ENCODE results near the gene CGNL1. TPM values are rescaled to one million over a fixed set of nuclear protein-coding genes. Genes with fewer than 3 reads are reported as not detected.

The CGNL1 gene
- total RNA-seq, 1 donor from 2014 or later = 0.11 TPM

DNA sequence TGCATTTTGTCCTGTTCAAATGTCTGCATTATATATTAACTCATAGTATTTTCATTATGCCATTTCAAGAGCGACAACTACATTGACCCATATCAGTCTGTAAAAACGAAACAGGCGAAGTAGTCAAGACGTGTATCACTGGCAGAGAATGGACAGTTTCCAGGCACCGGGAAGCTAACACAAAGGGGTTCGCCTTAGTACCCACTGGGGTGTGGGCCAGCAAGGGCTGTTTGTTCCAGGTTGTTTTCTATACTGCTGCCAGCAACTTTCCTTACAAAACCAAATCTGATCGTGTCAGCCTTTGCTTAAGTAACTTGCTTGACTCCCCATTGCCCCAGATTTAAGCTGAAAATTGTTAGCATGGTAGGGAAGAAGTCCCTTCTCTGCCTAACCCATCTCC lies 87.1 kb downstream of the CGNL1 start:
- ChIA-PET POLR2A (no interaction called here), CTCF (no interaction called here)
- TF ChIP-seq, protein P1, sequence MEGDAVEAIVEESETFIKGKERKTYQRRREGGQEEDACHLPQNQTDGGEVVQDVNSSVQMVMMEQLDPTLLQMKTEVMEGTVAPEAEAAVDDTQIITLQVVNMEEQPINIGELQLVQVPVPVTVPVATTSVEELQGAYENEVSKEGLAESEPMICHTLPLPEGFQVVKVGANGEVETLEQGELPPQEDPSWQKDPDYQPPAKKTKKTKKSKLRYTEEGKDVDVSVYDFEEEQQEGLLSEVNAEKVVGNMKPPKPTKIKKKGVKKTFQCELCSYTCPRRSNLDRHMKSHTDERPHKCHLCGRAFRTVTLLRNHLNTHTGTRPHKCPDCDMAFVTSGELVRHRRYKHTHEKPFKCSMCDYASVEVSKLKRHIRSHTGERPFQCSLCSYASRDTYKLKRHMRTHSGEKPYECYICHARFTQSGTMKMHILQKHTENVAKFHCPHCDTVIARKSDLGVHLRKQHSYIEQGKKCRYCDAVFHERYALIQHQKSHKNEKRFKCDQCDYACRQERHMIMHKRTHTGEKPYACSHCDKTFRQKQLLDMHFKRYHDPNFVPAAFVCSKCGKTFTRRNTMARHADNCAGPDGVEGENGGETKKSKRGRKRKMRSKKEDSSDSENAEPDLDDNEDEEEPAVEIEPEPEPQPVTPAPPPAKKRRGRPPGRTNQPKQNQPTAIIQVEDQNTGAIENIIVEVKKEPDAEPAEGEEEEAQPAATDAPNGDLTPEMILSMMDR (IDR thresholded peaks at IDR 0.05) = no peak
- ATAC-seq (ENCODE audit: low read depth) = no peak
- Mint-ChIP-seq H3K9me3 (no peaks in the 10 kb centered on the region), H3K4me1 (no peaks in the 10 kb centered on the region), H3K27ac (no peak overlapping the region), H3K36me3 (ENCODE audit: low read depth) (no peaks in the 10 kb centered on the region), H3K27me3 (peaks cover 8% of the 10 kb centered on the region), H3K4me3 (no peak overlapping the region)
- DNase-seq = no peak
- intact Hi-C loops (cut with micrococcal nuclease) = loop anchor here (5.0 kb wide), 1 partner anchor 316 kb away; no protein-coding TSS in a partner anchor

DNA sequence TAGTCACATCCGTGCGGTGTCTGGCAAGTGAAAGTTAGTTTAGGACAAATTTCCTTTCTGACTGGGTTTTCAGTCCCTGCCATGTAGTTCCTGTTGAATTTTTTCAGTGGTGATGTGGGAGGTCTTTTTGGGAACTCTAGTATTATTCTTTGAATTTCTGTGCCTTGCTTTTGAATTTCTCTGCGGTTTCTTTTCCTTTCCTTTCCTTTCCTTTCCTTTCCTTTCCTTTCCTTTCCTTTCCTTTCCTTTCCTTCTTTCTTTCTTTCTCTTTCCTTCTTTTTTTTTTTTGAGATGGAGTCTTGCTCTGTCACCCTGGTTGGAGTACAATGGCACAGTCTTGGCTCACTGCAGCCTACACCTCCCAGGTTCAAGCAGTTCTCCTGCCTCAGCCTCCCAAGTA lies 88.2 kb downstream of the CGNL1 start:
- no peaks in the 10 kb centered on the region for H3K4me1 Mint-ChIP-seq
- ChIA-PET POLR2A (no interaction called here), CTCF (no interaction called here)
- TF ChIP-seq, protein P1 (IDR thresholded peaks at IDR 0.05) = no peak
- intact Hi-C loops (cut with micrococcal nuclease) = loop anchor here (5.0 kb wide), 1 partner anchor 317 kb away; no protein-coding TSS in a partner anchor
- H3K4me3 Mint-ChIP-seq = no peak overlapping the region
- no peaks in the 10 kb centered on the region for H3K36me3 Mint-ChIP-seq (ENCODE audit: low read depth)
- DNase-seq (no peak), ATAC-seq (ENCODE audit: low read depth) (no peak)
- no peaks in the 10 kb centered on the region for H3K9me3 Mint-ChIP-seq
- peaks cover 14% of the 10 kb centered on the region for H3K27me3 Mint-ChIP-seq
- no peak overlapping the region for H3K27ac Mint-ChIP-seq

DNA sequence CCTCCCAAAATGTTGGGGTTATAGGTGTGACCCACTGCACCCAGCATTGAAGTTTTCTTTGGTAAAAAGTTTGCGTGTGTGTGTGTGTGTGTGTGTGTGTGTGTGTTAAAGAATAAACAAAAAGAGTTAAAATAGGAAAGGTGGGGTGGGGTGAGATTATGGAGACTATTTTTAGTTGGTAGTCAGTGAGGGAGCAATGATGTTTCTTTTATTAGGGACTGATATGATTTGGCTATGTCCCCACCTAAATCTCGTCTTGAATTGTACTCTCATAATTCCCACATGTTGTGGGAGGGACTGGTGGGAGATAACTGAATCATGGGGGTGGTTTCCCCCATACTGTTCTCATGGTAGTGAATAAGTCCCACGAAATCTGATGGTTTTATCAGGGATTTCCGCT lies 92.2 kb downstream of the CGNL1 start:
- Mint-ChIP-seq H3K4me1 (no peaks in the 10 kb centered on the region), H3K27ac (no peak overlapping the region), H3K27me3 (peaks cover 22% of the 10 kb centered on the region), H3K4me3 (no peak overlapping the region), H3K9me3 (no peaks in the 10 kb centered on the region), H3K36me3 (ENCODE audit: low read depth) (no peaks in the 10 kb centered on the region)
- intact Hi-C loops (cut with micrococcal nuclease) = no loop called here
- POLR2A ChIA-PET = no interaction called here
- CTCF ChIA-PET = no interaction called here
- no peak for ATAC-seq (ENCODE audit: low read depth)
- TF ChIP-seq, protein P1 (IDR thresholded peaks at IDR 0.05) = no peak
- no peak for DNase-seq

DNA sequence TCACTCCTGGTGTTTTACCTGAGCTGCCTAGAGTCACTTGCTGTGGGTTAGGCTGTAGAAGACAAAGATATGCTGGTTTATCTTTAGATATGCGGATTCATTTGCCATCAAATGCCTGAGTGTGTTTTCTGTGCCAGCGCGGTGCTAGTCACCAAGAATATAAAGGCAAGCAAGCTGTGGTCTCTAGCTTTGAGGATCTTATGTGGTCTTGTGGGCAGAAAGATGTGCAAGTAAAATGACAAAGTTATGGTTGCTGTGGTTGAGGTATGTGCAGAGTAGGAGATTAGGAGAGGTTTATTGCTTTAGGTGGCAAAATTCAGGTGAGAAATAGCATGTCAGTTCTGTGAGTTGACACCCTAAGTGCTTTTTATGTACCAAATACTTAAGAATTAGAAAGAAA lies 94.2 kb downstream of the CGNL1 start:
- H3K9me3 Mint-ChIP-seq = no peaks in the 10 kb centered on the region
- H3K4me3 Mint-ChIP-seq = no peak overlapping the region
- H3K27me3 Mint-ChIP-seq = peaks cover 19% of the 10 kb centered on the region
- CTCF ChIA-PET = no interaction called here
- H3K36me3 Mint-ChIP-seq (ENCODE audit: low read depth) = no peaks in the 10 kb centered on the region
- intact Hi-C loops (cut with micrococcal nuclease) = no loop called here
- no peaks in the 10 kb centered on the region for H3K4me1 Mint-ChIP-seq
- no peak overlapping the region for H3K27ac Mint-ChIP-seq
- TF ChIP-seq, protein P1 (IDR thresholded peaks at IDR 0.05) = no peak
- DNase-seq (no peak), ATAC-seq (ENCODE audit: low read depth) (no peak)
- POLR2A ChIA-PET = no interaction called here

DNA sequence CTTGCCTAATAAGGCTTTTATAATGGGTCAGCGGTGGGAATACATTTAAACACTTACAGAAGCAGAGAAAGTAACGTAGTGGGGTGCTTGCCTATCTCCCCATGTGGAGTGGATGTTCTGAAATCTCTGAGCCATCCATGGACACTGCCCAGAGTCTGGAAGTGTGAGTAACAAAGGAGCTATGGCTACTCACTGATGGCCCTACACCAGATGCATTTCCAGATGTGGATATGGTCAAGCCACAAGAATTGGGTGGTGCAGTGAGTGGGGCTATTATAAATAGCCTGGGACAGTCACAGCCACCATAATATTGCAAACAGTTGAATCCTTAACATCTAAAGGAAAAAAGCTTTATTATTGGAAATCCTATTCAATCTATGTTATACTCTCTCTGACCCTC lies 96.6 kb downstream of the CGNL1 start:
- Mint-ChIP-seq H3K4me3 (no peak overlapping the region), H3K4me1 (no peaks in the 10 kb centered on the region), H3K27ac (no peak overlapping the region), H3K9me3 (no peaks in the 10 kb centered on the region), H3K27me3 (peaks cover 15% of the 10 kb centered on the region), H3K36me3 (ENCODE audit: low read depth) (no peaks in the 10 kb centered on the region)
- CTCF ChIA-PET = no interaction called here
- DNase-seq (no peak), ATAC-seq (ENCODE audit: low read depth) (no peak)
- POLR2A ChIA-PET = no interaction called here
- intact Hi-C loops (cut with micrococcal nuclease) = no loop called here
- TF ChIP-seq, protein P1 (IDR thresholded peaks at IDR 0.05) = no peak

Measured in activated B cell treated with CpG ODN at 0.5 μM for 24 hours (primary cell).